OCI-LY3 (cell line): Measurements from ENCODE around the gene C17orf58.

Source experiments
- CTCF ChIP-seq: fragments of 200-600, 300-600 bp; sonication (generic); IDR thresholded peaks from 2 replicates; pipeline ENCODE4 v1.5.1; 2014; ENCODE audit warnings: antibody characterized with exemption, low read length, low read depth
- EZH2phosphoT487 ChIP-seq: fragments of 200-600 bp; shearing (Covaris generic); IDR thresholded peaks from 2 replicates; pipeline ENCODE4 v1.6.1; 2018; ENCODE audit warnings: antibody characterized with exemption, mixed run types, low read depth

- no peak for TF ChIP-seq CTCF
- TF ChIP-seq EZH2phosphoT487 = no peak
Observed at GRCh38 chr17:68035523-68036303, 39.4 kb upstream of the C17orf58 start, which contains the start of gene KPNA2.
